ENCODE results near the gene HYDIN.

DNA sequence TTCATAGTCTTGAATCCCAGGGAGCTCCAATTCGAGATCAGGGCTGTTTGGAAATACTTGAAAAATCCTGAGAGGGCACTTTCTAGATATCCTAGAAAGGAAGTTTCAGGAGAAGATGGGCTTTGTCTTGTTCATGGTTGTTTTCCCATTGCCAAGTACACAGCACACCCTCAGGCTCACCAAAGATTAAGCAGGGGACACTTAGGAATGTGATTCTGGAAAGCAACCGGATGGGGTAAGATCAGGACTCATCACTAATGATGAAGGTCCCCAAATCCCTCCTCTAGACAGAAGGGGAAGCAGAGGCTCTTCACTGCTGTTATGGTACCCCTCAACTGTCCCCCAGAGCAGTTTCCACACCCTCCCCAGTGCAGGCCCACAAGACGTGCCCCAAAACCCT lies 470.3 kb downstream of the HYDIN start:
- TF ChIP-seq HOXB5 (CRISPR knock-in tag; IDR thresholded peaks at IDR 0.05), result no peak
- TF ChIP-seq, protein P1, sequence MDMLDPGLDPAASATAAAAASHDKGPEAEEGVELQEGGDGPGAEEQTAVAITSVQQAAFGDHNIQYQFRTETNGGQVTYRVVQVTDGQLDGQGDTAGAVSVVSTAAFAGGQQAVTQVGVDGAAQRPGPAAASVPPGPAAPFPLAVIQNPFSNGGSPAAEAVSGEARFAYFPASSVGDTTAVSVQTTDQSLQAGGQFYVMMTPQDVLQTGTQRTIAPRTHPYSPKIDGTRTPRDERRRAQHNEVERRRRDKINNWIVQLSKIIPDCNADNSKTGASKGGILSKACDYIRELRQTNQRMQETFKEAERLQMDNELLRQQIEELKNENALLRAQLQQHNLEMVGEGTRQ (IDR thresholded peaks at IDR 0.05), result no peak
- TF ChIP-seq, protein P2, sequence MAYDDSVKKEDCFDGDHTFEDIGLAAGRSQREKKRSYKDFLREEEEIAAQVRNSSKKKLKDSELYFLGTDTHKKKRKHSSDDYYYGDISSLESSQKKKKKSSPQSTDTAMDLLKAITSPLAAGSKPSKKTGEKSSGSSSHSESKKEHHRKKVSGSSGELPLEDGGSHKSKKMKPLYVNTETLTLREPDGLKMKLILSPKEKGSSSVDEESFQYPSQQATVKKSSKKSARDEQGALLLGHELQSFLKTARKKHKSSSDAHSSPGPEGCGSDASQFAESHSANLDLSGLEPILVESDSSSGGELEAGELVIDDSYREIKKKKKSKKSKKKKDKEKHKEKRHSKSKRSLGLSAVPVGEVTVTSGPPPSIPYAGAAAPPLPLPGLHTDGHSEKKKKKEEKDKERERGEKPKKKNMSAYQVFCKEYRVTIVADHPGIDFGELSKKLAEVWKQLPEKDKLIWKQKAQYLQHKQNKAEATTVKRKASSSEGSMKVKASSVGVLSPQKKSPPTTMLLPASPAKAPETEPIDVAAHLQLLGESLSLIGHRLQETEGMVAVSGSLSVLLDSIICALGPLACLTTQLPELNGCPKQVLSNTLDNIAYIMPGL (CRISPR knock-in tag; IDR thresholded peaks at IDR 0.05; ENCODE audit: borderline replicate concordance), result no peak

Data from A549 (cell line).